IPS DF 4.7 (cell line): Measurements from ENCODE around the gene CROCC2.

Experiments
- DNase-seq: peaks from one replicate; pipeline ENCODE4 v3.0.0-alpha.2; 2013; ENCODE audit warnings: low spot score; ENCODE audit errors: extremely low read depth

Gene CROCC2

DNA sequence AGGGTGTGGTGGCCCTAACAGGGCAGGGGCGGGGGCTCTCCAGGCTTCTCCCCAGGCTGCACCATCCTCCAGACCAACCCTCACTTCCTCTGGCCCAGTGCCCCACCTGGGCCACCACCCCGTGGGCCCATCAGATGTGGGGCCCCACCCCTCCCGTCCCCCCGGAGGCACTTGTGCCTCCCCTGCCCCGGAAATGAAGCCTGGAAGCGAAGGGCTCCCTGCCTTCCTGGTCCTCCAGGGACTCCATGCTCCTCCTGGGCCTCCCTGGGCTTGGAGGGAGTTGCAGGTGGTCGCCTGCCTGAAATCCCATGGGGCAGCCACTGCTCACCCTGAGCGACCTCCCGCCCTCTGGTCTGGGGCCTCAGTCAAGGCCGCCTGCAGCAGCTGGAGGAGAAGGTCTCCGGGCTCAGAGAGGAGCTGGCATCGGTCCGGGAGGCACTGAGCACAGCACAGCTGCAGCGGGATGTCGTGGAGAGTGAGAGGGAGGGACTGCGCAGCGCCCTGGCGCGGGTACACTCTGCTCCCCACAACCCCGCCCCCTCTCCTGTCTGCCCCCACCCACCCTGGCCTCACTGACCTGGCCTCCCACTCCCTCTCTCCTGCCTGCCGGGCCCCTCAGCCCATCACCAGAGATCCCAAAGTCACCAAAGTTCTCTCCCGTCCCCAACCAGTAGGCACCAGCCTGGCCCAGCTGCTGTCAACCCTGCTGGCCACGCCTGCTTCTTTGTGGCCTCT, 28.0 kb downstream of the CROCC2 start:
- DNase-seq, result no peak

DNA sequence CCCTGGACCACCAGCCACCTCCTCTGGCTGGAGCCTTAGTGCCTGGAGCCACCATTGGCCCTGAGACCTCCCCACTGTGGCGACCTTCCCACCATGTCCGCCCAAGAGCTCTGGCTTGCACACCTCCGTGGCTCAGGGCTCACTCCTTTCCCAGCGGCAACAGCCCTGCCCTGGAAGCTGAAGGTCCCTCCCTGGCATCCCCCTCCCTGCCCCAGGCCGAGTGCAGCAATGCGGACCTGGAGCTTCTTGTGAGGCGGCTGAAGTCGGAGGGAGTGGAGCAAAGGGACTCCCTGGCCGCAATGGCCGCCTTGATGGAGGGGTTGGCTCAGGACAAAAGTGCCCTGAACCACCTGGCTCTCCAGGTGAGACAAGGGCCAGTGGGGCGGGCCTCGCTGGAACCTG, 28.6 kb downstream of the CROCC2 start:
- DNase-seq, result no peak

DNA sequence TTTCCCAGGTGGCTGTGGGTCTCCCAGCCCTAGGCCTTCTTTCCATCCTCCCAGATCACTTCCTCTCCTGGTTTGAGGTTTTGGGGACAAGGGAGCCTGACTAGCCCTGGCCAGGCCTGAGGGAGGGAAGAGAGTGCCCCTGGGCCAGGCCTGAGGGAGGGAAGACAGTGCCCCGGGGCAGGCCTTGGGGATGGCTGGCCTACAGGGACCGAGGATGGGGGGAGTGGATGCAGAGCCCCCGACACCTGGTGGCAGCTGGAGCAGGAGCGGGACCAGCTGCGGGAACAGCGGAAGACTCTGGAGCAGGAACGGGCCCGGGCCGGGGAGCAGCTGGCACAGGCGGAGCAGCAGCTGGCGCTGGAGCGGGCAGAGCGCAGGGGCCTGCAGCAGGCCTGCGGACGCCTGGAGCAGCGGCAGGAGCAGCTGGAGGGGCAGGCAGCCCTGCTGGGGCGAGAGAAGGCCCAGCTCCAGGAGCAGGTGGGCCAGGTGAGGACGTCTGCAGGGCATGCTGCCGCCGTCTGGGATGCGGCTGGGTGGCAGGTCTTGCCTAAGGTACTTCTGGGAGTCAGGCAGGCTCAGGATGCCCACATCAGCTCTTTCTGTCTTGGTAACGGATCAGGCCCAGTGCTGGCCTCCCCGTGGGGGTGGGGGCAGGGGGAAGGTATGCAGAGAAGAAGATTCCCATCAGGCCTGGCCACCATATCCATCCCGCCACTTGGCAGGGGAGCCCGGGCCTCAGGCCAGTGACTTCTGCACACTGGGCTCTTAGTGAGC, 29.2 kb downstream of the CROCC2 start:
- no peak for DNase-seq

GRCh38 chr2:240936106-240936505, 30.0 kb downstream of the CROCC2 start:
- no peak for DNase-seq

- no peak for DNase-seq
These were observed 39.9 kb downstream of the CROCC2 start for GRCh38 chr2:240946046-240946445.

DNA sequence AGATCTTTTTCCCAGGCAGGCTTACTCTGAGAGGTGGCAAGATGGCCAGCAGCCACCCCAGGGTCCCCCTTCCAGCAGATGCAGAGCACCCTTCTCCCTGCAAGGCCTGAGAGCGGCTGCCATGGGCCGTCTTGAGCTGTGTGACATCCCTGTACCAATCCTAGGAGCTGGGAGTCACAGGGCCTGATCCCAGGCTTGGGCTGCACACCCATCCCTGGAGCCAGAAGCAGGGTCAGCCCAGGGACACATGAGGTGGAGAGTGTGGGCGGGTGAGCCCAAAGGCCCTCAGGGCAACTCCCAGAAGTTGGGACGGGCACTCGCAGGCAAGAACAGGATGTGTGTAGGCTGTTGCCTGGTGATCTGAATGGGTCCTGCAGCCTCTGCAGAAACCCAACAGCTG, 40.5 kb downstream of the CROCC2 start:
- DNase-seq, result no peak

DNA sequence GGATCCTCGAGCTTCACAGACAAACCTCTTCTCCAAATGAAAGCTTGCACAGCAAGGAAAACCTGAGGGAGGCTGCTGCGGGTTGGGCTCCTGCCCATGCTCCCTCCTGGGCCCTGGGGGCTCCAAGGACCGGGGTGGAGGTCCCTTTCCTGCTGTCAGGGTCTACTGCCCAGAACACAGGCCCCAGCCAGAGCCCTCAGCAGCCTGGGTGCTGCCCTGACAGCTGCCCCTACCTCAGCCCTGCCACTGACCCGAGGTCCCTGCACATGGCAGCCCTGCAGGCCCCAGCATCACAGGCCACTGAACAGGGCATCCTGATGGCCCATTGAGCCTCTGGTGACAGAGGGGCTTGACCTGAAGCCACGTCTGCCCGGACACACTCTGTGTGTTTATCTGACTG, 41.0 kb downstream of the CROCC2 start:
- no peak for DNase-seq

DNA sequence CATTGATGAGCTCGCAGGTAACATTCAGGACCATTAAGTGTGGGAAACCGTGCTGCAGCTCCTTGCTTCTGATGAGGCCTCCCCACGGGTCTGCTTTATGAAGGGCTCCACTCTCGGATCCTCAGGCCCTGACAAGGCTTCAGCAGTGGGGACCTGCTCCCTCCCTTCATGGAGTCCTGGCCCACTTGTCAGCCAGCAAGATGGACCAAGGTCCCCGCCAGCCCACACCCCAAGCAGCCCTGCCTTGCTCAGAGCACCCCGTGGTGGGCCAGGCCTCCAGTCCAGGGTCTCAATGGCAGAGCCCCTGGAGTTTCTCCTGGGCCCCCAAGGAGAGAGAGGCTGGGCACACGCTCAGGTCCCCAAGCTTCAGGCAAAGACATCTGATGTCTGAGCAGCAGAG, 41.5 kb downstream of the CROCC2 start:
- no peak for DNase-seq

DNA sequence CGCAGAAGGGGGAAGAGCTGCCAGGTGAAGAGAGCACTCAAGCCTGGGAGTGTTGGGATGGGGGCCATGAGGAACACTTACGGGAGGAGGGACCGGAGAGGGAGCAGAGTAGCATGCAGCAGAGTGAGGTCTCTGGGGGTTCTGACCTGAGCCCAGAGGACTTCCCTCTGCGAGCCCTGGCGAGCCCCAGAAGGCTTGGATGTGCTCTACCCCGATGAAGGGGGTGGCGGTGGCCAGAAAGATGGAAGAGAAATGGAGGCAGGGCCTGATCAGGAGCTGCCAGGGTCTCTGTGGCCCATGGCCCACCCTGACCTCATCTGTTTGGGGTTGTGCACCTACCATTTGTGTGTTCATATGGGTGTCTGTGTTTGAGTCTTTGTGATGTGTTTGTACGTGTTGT, 42.0 kb downstream of the CROCC2 start:
- no peak for DNase-seq

GRCh38 chr2:240948905-240949790, 43.0 kb downstream of the CROCC2 start:
- no peak for DNase-seq

- no peak for DNase-seq
These were observed 43.9 kb downstream of the CROCC2 start for GRCh38 chr2:240949791-240950705.

DNA sequence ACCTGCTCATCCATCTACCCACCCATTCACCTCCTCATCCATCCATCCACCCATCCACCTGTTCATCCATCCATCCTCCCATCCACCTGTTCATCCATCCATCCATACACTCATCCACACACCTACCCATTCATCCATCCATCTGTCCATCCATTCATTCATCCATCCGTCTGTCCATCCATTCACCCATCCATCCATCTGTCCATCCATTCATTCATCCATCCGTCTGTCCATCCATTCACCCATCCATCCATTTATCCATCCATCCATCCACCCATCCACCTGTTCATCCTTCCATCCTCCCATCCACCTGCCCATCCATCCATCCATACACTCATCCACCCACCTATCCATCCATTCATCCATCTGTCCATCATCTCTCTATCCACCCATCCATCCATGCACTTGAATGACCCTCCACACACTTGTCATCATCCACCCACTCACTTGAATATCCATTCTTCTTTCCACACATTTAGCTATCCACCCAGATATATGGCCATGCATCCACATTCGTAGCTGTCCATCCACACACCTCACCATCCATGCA, 45.0 kb downstream of the CROCC2 start:
- DNase-seq, result no peak

DNA sequence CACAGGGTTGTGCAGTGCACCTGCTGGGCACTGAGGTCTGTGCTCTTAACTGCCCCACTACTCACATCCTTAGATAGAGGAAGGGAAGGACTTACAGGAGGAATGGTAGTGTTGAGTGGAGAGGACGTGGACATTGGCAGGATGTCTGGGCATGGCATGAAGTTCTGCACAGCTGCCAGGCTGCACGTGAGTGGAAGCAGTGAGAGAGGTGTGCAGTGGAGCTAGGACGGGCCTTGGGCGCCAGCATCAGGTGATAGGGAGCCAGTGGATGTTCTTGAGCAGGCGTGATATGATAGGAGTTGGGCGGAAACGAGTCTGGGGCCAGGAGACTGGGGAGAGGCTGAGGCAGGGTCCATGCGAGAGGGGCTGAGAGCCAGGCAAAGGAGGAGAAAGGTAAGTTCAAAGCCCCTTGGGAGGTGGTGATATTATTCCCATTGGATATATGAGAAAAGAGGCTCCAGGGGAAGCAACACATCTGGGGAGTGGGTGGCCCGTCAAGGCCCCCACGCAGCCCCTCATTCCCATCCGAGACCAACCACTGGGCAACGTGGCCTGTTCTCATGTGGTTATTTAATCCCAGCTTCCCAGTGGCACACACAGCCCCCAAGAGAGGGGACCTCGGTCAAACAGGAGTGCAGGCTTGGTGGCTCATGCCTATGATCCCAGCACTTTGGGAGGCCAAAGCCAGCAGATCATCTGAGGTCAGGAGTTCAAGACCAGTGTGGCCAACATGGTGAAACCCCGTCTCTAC, 46.5 kb downstream of the CROCC2 start:
- no peak for DNase-seq

GRCh38 chr2:240953426-240954410, 47.6 kb downstream of the CROCC2 start:
- DNase-seq, result no peak

- no peak for DNase-seq
These were observed 48.5 kb downstream of the CROCC2 start for GRCh38 chr2:240954436-240955305.

GRCh38 chr2:240955306-240956170, 49.4 kb downstream of the CROCC2 start:
- no peak for DNase-seq
